AG09309 (cell line): ENCODE results near the gene PHF10.

Experiments
- DNase-seq: peaks from one replicate; pipeline ENCODE4 v3.0.0-alpha.2; 2010; ENCODE audit warnings: low read depth
- H3K4me3 ChIP-seq: 2 replicates; pipeline ENCODE4 v1.5.1; 2011; ENCODE audit warnings: mild to moderate bottlenecking, low read depth, low read length, moderate library complexity; ENCODE audit not compliant: control insufficient read depth
- TF ChIP-seq, protein P1 (sequence below): IDR thresholded peaks from 2 replicates; pipeline ENCODE4 v1.5.1; 2011; ENCODE audit warnings: mild to moderate bottlenecking, low read depth, low read length, inconsistent platforms; ENCODE audit not compliant: insufficient read depth, control insufficient read depth; ENCODE audit errors: missing control alignments

PHF10 gene

DNA sequence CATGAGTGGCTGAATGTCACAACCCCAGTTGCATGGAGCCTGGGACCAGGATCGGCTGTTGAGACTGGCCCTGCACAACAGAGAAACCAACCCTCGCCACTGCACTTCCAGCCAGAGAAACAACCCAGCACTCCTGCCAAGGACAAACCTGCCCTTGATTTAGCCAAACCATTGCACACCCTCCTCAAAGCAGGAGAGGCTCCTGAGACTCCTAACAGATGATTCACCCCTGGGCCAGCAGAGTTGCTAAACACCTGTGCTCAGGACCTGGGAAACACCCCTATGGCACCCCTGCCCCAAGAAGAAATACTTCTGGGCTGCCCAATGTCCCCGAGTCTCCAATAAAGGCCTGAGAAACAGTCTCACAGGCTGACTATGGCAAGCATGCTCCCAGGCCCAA, 40.2 kb downstream of the PHF10 start:
- TF ChIP-seq, protein P1, sequence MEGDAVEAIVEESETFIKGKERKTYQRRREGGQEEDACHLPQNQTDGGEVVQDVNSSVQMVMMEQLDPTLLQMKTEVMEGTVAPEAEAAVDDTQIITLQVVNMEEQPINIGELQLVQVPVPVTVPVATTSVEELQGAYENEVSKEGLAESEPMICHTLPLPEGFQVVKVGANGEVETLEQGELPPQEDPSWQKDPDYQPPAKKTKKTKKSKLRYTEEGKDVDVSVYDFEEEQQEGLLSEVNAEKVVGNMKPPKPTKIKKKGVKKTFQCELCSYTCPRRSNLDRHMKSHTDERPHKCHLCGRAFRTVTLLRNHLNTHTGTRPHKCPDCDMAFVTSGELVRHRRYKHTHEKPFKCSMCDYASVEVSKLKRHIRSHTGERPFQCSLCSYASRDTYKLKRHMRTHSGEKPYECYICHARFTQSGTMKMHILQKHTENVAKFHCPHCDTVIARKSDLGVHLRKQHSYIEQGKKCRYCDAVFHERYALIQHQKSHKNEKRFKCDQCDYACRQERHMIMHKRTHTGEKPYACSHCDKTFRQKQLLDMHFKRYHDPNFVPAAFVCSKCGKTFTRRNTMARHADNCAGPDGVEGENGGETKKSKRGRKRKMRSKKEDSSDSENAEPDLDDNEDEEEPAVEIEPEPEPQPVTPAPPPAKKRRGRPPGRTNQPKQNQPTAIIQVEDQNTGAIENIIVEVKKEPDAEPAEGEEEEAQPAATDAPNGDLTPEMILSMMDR: no peak
- H3K4me3 ChIP-seq: no peak overlapping the region

DNA sequence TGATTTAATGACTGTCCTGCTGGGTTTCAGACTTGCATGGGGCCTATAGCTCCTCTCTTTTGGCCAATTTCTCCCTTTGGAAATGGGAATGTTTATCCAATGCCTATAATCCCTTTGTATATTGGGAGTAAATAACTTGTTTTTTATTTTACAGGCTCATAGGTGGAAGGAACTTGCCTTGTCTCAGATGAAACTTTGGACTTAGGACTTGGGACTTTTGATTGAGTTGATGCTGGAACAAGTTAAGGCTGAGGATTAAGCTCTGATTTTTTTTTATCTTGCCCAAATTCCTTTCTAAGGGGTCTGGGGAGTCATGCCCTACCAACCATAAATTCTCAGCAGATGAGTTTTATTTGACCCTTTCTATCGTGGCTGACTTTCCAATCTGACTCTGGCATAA, 46.0 kb downstream of the PHF10 start:
- DNase-seq: no peak
- no peak overlapping the region for H3K4me3 ChIP-seq

More for the DNA sequence above, 40.2 kb downstream of the PHF10 start:
- no peak for DNase-seq

DNA sequence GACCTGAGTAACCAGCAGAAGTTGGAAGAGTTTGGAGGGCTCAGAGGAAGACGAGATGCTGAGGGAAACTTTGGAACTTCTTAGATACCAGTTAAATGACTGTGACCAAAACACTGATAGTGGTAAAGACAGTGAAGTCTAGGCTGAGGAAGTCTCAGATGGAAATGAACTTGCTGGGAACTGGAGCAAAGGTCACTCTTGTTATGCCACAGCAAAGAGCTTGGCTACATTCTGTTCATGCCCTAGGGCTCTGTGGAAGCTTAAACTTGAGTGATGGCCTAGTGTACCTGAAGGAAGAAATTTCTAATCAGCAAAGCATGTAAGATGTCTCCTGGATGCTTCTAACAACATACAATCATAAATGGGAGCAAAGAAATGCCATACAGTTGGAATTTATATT, 47.2 kb downstream of the PHF10 start:
- TF ChIP-seq, protein P1: no peak
- H3K4me3 ChIP-seq: no peak overlapping the region
- no peak for DNase-seq

More for the DNA sequence above, 46.0 kb downstream of the PHF10 start:
- TF ChIP-seq, protein P1: no peak

DNA sequence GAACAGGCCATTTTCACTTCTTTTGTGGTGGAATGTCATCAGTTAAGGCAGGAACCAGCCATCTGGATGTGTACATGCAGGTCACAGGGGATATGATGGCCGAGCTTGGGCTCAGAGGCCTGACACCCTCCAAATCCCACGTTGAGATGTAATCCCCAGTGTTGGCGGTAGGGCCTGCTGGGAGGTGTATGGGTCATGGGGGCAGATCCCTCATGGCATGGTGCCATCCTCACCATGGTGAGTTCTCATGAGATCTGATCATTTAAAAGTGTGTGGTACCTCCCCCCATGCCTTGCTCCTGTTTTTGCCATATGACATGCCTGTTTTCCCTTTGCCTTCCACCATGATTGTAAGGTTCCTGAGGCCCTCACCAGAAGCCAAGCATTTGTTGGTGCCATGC, 49.3 kb downstream of the PHF10 start:
- TF ChIP-seq, protein P1: no peak
- H3K4me3 ChIP-seq: no peak overlapping the region
- no peak for DNase-seq

DNA sequence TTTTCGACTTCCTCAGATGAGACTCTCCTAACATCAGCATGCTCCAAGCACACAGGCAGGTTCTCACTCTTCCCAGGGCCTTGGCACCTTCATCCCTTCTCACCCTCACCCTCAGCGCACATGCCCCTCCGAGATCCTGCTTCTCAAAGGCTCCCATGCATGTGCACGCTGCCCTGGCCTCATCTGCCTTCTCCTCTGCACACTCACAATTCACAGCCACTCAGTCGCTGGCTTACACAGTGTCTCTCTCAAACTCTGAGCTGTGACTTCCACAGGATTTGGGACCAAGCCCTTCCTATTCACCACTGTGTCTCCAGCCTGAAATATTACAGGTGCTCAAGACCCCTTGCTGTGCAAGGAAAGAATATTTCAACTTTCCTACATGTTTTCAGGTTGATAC, 52.7 kb downstream of the PHF10 start:
- no peak for DNase-seq
- TF ChIP-seq, protein P1: no peak
- no peak overlapping the region for H3K4me3 ChIP-seq

DNA sequence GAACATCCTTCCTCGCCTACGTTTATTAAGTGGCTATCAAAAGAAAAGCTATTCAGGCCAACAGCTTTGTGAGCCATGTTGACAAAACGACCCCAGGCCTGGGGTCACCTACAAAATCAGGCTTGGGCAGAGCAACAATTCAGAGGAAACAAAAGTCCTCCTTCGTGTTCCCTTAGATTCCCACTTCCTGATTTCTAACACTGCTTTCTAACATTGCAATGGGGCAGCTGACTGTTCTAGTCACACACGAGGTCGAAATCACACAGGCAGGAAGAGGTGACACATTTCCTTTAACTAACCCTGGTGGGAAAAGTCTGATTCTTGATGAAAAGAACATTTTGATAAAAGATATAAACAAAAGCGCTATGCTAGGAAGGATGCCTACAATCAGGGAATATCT, 54.4 kb downstream of the PHF10 start:
- H3K4me3 ChIP-seq: no peak overlapping the region
- TF ChIP-seq, protein P1: no peak
- no peak for DNase-seq

DNA sequence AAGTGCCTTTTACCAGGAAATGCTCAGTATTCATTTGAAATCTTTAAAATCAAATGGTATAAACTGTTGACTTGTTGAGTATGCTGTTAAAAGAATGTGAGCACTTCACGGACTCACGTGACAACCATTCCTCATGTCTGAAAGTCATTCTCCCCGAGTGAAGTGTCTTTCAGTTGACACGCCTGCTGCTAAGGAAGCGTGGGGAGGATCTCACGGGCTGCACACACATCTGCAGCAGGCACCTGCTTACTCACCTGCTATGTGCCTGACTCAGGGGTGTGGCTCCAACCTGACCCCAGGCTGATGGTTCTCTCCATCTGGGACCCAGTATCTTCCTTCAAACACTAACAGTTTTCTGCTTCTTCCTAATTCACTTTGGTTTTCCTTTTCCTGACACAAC, 55.2 kb downstream of the PHF10 start:
- DNase-seq: no peak
- TF ChIP-seq, protein P1: no peak
- H3K4me3 ChIP-seq: no peak overlapping the region
